ENCODE measurements around the gene AQP6. TPM values are rescaled to one million over a fixed set of nuclear protein-coding genes. Genes with fewer than 3 reads are reported as not detected.
A peak's percentile ranks its signal among the peaks of the same experiment; 100 is the strongest.

The AQP6 gene
- total RNA-seq, 4 donors from 2014 or later = 0.10 to 0.20 TPM; not detected in 2

DNA sequence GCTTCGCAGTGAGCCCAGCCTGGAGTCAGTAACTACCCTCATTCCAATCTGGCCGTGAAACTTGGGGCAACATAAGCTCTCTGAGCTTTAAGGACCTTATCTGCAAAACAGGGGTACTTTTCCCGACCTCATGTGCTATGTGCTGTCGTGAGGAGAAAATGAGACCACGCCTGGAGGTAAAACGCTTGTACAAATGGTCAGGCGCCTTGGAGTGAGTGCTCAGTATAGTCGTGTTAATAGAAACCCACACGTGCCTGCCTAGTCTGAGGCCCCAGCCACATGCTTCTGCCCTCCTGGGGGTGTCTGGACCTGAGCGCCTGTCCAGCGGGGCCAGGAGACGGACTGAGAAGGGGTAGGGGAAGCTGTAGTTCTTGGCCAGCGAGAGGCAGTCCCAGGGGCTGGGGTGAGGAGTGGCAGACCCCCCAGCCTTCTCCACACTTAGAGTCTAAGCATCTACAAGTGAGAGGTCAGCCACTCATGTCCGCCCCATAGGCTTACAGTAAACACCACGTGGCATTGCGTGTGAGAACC is 6.2 kb upstream of the AQP6 start:
- WGBS, 2 donors = 47 to 49% methylated on average over 14 to 16 of the region's 16 CpGs
- no peak overlapping the region for H3K4me3 ChIP-seq (ENCODE audit: low read depth, poor library complexity, severe bottlenecking)
- no peak for DNase-seq (ENCODE audit: low spot score in 2 of 2)
- intact Hi-C loops (cut with DNase I; ENCODE audit: low total_unique reads) = no loop called here
- TF ChIP-seq, protein P1, sequence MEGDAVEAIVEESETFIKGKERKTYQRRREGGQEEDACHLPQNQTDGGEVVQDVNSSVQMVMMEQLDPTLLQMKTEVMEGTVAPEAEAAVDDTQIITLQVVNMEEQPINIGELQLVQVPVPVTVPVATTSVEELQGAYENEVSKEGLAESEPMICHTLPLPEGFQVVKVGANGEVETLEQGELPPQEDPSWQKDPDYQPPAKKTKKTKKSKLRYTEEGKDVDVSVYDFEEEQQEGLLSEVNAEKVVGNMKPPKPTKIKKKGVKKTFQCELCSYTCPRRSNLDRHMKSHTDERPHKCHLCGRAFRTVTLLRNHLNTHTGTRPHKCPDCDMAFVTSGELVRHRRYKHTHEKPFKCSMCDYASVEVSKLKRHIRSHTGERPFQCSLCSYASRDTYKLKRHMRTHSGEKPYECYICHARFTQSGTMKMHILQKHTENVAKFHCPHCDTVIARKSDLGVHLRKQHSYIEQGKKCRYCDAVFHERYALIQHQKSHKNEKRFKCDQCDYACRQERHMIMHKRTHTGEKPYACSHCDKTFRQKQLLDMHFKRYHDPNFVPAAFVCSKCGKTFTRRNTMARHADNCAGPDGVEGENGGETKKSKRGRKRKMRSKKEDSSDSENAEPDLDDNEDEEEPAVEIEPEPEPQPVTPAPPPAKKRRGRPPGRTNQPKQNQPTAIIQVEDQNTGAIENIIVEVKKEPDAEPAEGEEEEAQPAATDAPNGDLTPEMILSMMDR (IDR thresholded peaks at IDR 0.05) = no peak
- TF ChIP-seq POLR2A (IDR thresholded peaks at IDR 0.05) = no peak

DNA sequence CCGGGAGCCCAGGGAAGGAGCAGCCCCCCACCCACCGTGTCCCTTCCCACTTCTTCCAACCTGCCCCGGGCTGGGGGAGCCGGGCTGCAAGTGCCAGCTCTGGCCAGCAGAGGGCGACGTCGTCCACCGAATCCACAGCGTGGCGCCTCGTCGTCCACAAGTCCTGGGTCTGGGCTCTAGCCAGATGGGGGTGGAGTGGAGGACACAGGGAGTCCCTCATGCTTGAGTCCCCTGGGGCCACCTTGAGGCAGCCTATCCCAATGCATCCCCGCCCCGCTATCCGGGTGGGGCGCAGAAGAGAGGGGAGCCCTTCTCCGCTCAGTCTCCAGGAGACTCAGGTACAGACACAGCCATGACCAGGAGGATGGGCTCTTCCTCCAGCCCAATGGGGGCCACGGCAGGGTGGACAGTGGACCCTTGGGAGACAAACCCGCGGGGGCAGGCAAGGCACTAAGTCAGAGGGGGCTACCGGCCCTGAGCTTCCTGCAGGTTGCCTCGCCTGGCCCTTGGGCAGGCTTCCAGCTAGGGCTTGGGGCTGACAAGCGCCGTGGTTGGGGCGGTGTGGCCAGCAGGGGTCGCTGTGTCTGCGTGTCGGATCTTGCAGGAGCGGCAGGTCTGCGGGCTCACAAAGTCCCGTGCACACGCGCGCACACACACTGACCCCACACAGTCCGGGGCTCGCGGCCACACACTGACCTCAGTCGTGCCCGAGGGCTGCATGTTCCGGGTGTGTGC is 5.5 kb upstream of the AQP6 start:
- peak; percentile 81 to 98 for DNase-seq (ENCODE audit: low spot score in 2 of 2)
- WGBS, 2 donors = 1 to 3% methylated on average over 24 to 34 of the region's 40 CpGs
- TF ChIP-seq POLR2A (IDR thresholded peaks at IDR 0.05) = no peak
- TF ChIP-seq, protein P1 (IDR thresholded peaks at IDR 0.05) = peak in 1 of 3 donors; percentile 79
- H3K4me3 ChIP-seq (ENCODE audit: low read depth, poor library complexity, severe bottlenecking) = no peak overlapping the region
- intact Hi-C loops (cut with DNase I; ENCODE audit: low total_unique reads) = no loop called here

DNA sequence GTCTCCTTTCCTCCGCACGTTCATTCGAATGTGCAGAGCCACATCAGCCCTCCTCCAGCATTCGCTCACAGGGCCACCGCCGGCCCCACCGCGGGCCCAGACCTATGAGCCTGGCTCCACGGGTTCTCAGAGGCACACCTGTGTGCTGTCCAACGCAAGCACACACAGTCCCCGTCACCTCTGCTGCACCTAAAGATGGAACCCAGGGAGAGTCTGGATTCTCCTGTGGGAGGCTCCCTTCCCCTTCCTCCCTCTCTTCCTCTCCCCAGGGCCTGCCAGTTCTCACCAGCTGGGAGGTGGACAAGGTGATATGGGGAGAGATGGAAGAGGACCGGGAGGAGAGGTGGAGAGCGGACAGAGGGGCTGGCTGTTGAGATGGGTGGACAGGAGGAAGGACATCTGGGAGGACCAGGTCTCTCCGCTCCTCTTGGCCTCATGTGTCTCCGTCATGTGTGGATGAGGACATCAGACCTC is 4.9 kb upstream of the AQP6 start:
- WGBS, 2 donors = 38 to 44% methylated on average over 13 to 15 of the region's 15 CpGs

DNA sequence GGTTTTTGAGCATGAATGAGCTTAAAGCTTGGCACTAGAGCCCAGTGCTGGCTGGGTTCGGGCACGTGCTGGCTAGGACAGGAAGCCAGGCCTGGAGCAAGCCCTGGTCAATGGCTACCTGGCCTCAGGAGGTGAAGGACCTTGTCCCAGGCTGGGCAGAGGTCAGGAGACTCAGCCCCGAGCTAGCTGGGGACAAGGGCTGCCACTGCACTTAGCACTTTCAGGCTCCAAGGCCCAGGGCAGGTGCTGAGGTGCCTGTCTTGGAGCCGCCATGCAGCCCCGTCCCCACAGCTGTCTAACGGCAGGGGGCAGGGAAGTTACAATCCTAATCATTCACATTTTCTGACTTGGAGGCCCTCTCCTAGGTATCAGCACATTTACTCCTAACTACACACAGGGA is 4.3 kb upstream of the AQP6 start:
- no peak for DNase-seq (ENCODE audit: low spot score in 2 of 2)
- intact Hi-C loops (cut with DNase I; ENCODE audit: low total_unique reads) = no loop called here
- no peak overlapping the region for H3K4me3 ChIP-seq (ENCODE audit: low read depth, poor library complexity, severe bottlenecking)
- WGBS, 2 donors = 88 to 94% methylated on average over 5 to 6 of the region's 6 CpGs
- no peak for TF ChIP-seq POLR2A (IDR thresholded peaks at IDR 0.05)
- TF ChIP-seq, protein P1 (IDR thresholded peaks at IDR 0.05) = no peak

More for the DNA sequence above, 4.9 kb upstream of the AQP6 start:
- no peak overlapping the region for H3K4me3 ChIP-seq (ENCODE audit: low read depth, poor library complexity, severe bottlenecking)
- no peak for DNase-seq (ENCODE audit: low spot score in 2 of 2)
- intact Hi-C loops (cut with DNase I; ENCODE audit: low total_unique reads) = no loop called here
- TF ChIP-seq POLR2A (IDR thresholded peaks at IDR 0.05) = no peak
- TF ChIP-seq, protein P1 (IDR thresholded peaks at IDR 0.05) = no peak

DNA sequence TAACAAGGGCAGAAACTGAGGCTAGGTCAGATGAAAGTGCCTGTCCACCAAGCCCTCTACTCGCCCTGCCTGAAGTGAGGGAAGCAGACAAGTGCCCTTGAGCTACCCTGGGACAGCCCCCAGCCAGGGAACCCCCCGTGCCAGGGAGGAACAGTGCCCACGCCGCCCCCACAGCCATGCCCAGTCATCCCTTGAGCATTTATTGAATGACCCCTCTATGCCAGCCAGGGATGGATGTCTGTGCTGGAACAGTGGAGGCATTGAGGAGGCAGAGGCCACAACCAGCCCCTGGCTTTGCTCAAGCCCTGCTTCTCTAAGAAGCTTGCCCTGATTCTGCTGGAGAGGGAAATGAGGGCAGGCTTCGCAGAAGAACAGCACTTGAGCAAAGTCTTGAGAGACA is 3.7 kb upstream of the AQP6 start:
- TF ChIP-seq POLR2A (IDR thresholded peaks at IDR 0.05) = no peak
- TF ChIP-seq, protein P1 (IDR thresholded peaks at IDR 0.05) = no peak
- H3K4me3 ChIP-seq (ENCODE audit: low read depth, poor library complexity, severe bottlenecking) = no peak overlapping the region
- DNase-seq (ENCODE audit: low spot score in 2 of 2) = no peak
- 80 to 81% methylated on average over 5 of the region's 5 CpGs for WGBS, 2 donors
- intact Hi-C loops (cut with DNase I; ENCODE audit: low total_unique reads) = no loop called here
